Left ventricle myocardium inferior (tissue), 1 donor: ENCODE data around the gene TBX20. TPM values are rescaled to one million over a fixed set of nuclear protein-coding genes. Genes with fewer than 3 reads are reported as not detected.

Experiments used
- DNase-seq: peaks from one replicate; pipeline ENCODE4 v3.0.0-alpha.2; 2020
- H3K27ac ChIP-seq: fragments of 200-600 bp; replicated peaks from 2 replicates; pipeline ENCODE4 v1.8.0; 2021
- H3K27me3 ChIP-seq: fragments of 200-600 bp; 2 replicates; pipeline ENCODE4 v1.8.0; 2021; ENCODE audit warnings: low read depth
- H3K36me3 ChIP-seq: fragments of 200-600 bp; 2 replicates; pipeline ENCODE4 v1.8.0; 2021
- H3K4me1 ChIP-seq: fragments of 200-600 bp; 2 replicates; pipeline ENCODE4 v1.8.0; 2021
- H3K4me3 ChIP-seq: fragments of 200-600 bp; 2 replicates; pipeline ENCODE4 v1.8.0; 2021; ENCODE audit warnings: mild to moderate bottlenecking, moderate library complexity
- H3K9me3 ChIP-seq: fragments of 200-600 bp; replicated peaks from 2 replicates; pipeline ENCODE4 v1.8.0; 2021
- CTCF ChIP-seq: fragments of 200-600 bp; IDR thresholded peaks from 2 replicates; pipeline ENCODE4 v1.8.0; 2021; ENCODE audit warnings: antibody characterized with exemption, mild to moderate bottlenecking, borderline replicate concordance
- intact Hi-C: fragments of 100-400 bp; cut with micrococcal nuclease; formaldehyde crosslinking; loops from one replicate; pipeline ENCODE4 v1.11.0; 2022
- total RNA-seq: library from RNA; stranded (reverse); fragmentation: NEBNext Ultra II Directional; extraction: Animal tissue kit (Norgen Biotek cat#: 25700); gene quantifications from one replicate; pipeline ENCODE4 v1.2.1, GENCODE V29; 2021
- donor health status: DM: no; HTN: yes; CAD: no; lungs with severe emphysema.

TBX20 gene
- total RNA-seq, 1 donor from 2014 or later: 83.9 TPM

- H3K4me1 ChIP-seq: peaks cover 41% of the 10 kb centered on the region
- no peaks in the 10 kb centered on the region for H3K36me3 ChIP-seq
- peaks cover 77% of the 10 kb centered on the region for H3K27me3 ChIP-seq
- DNase-seq: peak; percentile 36
- H3K9me3 ChIP-seq: no peaks in the 10 kb centered on the region
- intact Hi-C loops: no loop called here
- peak overlapping the region; percentile 55 for H3K4me3 ChIP-seq
- TF ChIP-seq CTCF: peak; percentile 22
- peak overlapping the region; percentile 92 for H3K27ac ChIP-seq
Observed at GRCh38 chr7:35261476-35262285, 7.8 kb upstream of the TBX20 start.

DNA sequence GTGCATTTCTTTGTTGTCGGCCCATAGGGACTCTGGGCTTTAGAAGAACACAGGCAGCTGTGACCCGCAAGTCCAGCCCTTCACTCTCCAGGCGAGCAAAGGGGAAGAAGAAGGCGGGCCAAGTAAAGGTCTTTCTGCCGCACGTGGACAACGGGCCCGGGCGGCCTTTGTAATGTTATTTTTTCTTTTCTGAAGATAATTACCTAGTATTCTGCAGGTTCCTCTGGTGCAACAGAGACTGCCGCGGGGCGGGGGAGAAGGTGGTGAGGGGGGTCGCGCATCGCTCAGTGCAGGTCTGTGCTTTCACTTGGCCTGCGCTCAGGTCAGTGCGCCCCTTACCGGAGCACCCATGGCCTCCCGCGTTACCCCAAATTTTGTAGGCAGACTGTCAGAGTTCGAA, 7.1 kb upstream of the TBX20 start:
- peak overlapping the region; percentile 55 for H3K4me3 ChIP-seq
- no peak for TF ChIP-seq CTCF
- no peaks in the 10 kb centered on the region for H3K9me3 ChIP-seq
- no peaks in the 10 kb centered on the region for H3K36me3 ChIP-seq
- peaks cover 84% of the 10 kb centered on the region for H3K27me3 ChIP-seq
- no peak for DNase-seq
- intact Hi-C loops: no loop called here
- peak overlapping the region; percentile 92 for H3K27ac ChIP-seq
- peaks cover 41% of the 10 kb centered on the region for H3K4me1 ChIP-seq

GRCh38 chr7:35260246-35260645, 6.3 kb upstream of the TBX20 start:
- intact Hi-C loops: no loop called here
- no peak overlapping the region for H3K4me3 ChIP-seq
- no peak for DNase-seq
- H3K36me3 ChIP-seq: no peaks in the 10 kb centered on the region
- no peaks in the 10 kb centered on the region for H3K9me3 ChIP-seq
- H3K4me1 ChIP-seq: peaks cover 41% of the 10 kb centered on the region
- peaks cover 92% of the 10 kb centered on the region for H3K27me3 ChIP-seq
- TF ChIP-seq CTCF: no peak
- H3K27ac ChIP-seq: peak overlapping the region; percentile 92

- Histone ChIP-seq H3K4me3 (peak overlapping the region; percentile 73), H3K27me3 (peaks cover 96% of the 10 kb centered on the region)
Observed at GRCh38 chr7:35259523-35259908, 5.6 kb upstream of the TBX20 start.

GRCh38 chr7:35258868-35259522, 5.1 kb upstream of the TBX20 start:
- Histone ChIP-seq H3K27ac (peak overlapping the region; percentile 92), H3K4me3 (peak overlapping the region; percentile 73), H3K9me3 (no peaks in the 10 kb centered on the region), H3K36me3 (no peaks in the 10 kb centered on the region), H3K4me1 (peaks cover 44% of the 10 kb centered on the region), H3K27me3 (peaks cover 98% of the 10 kb centered on the region)
- intact Hi-C loops: no loop called here
- no peak for TF ChIP-seq CTCF
- no peak for DNase-seq

More at GRCh38 chr7:35259523-35259908, 5.6 kb upstream of the TBX20 start:
- Histone ChIP-seq H3K27ac (peak overlapping the region; percentile 92), H3K9me3 (no peaks in the 10 kb centered on the region), H3K4me1 (peaks cover 41% of the 10 kb centered on the region), H3K36me3 (no peaks in the 10 kb centered on the region)
- intact Hi-C loops: no loop called here
- no peak for TF ChIP-seq CTCF
- no peak for DNase-seq
